Naive B cell (primary cell): ENCODE results near the gene XRN2. TPM values are rescaled to one million over a fixed set of nuclear protein-coding genes. Genes with fewer than 3 reads are reported as not detected.

Experiments
- ATAC-seq, 2 donors: fragments of 150-1000 bp; cut with Tn5 transposase; 2 replicates each; pipeline ENCODE4 v1.10.0; 2021; ENCODE audit warnings: low read depth in 2 of 2, mild to moderate bottlenecking in 2 of 2, moderate library complexity in 2 of 2
- DNase-seq: peaks from one replicate; pipeline ENCODE4 v3.0.0; 2022
- H3K27ac Mint-ChIP-seq, 6 donors: one replicate each; pipeline ENCODE4 v1.8.0; 2020 to 2022; ENCODE audit warnings: mild to moderate bottlenecking in 6 of 6, mixed read lengths in 6 of 6, moderate library complexity in 5 of 6, inconsistent platforms in 2 of 6
- H3K27me3 Mint-ChIP-seq, 3 donors: one replicate each; pipeline ENCODE4 v1.8.0; 2021 to 2022; ENCODE audit warnings: mixed read lengths in 3 of 3, mild to moderate bottlenecking in 1 of 3
- H3K36me3 Mint-ChIP-seq, 2 donors: one replicate each; pipeline ENCODE4 v1.8.0; 2020 to 2022; ENCODE audit warnings: mixed read lengths in 2 of 2, inconsistent platforms in 1 of 2, mild to moderate bottlenecking in 1 of 2
- H3K4me1 Mint-ChIP-seq, 3 donors: one replicate each; pipeline ENCODE4 v1.8.0; 2020 to 2022; ENCODE audit warnings: mixed read lengths in 3 of 3, inconsistent platforms in 1 of 3, mild to moderate bottlenecking in 1 of 3, moderate library complexity in 1 of 3
- H3K4me3 Mint-ChIP-seq, 8 donors: one replicate each; pipeline ENCODE4 v1.8.0; 2020 to 2022; ENCODE audit warnings: mild to moderate bottlenecking in 8 of 8, mixed read lengths in 8 of 8, moderate library complexity in 8 of 8, inconsistent platforms in 2 of 8
- H3K9me3 Mint-ChIP-seq, 7 donors: one replicate each; pipeline ENCODE4 v1.8.0; 2020 to 2022; ENCODE audit warnings: mixed read lengths in 7 of 7, mild to moderate bottlenecking in 5 of 7, inconsistent platforms in 2 of 7, moderate library complexity in 1 of 7
- polyA plus RNA-seq, 6 donors: library from polyadenylated mRNA; unstranded; fragments of 300-500 nt; fragmentation: Illumina TruSeq; gene quantifications; one replicate each; pipeline ENCODE4 v1.2.3, GENCODE V29; 2021; ENCODE audit warnings: low read depth in 6 of 6

The XRN2 gene
- polyA plus RNA-seq, 6 donors from 2014 or later, result 41.5 to 59.4 (median 55.9) TPM

- Mint-ChIP-seq H3K27ac (peak overlapping the region in 2 of 6 donors; percentile 12 to 94), H3K4me1 (peaks cover 31 to 63% (median 52%) of the 10 kb centered on the region in 3 donors), H3K27me3 (no peaks in the 10 kb centered on the region), H3K9me3 (peaks cover 0 to 2% (median 0%) of the 10 kb centered on the region in 7 donors), H3K36me3 (peaks cover 9 to 10% of the 10 kb centered on the region in 2 donors), H3K4me3 (peak overlapping the region in 2 of 8 donors; percentile 10 to 48)
- no peak for DNase-seq
- ATAC-seq, result no peak
Observed at GRCh38 chr20:21309678-21310467, 6.7 kb downstream of the XRN2 start.

- peaks cover 43 to 86% (median 71%) of the 10 kb centered on the region in 3 donors for H3K4me1 Mint-ChIP-seq
- DNase-seq (no peak), ATAC-seq (no peak)
- H3K27me3 Mint-ChIP-seq, result no peaks in the 10 kb centered on the region
- H3K36me3 Mint-ChIP-seq, result peaks cover 9 to 10% of the 10 kb centered on the region in 2 donors
- H3K9me3 Mint-ChIP-seq, result peaks cover 0 to 2% (median 0%) of the 10 kb centered on the region in 7 donors
- peak overlapping the region in 1 of 6 donors; percentile 84 for H3K27ac Mint-ChIP-seq
- peak overlapping the region in 1 of 8 donors; percentile 77 for H3K4me3 Mint-ChIP-seq
Observed at GRCh38 chr20:21312813-21313474, 9.8 kb downstream of the XRN2 start.

DNA sequence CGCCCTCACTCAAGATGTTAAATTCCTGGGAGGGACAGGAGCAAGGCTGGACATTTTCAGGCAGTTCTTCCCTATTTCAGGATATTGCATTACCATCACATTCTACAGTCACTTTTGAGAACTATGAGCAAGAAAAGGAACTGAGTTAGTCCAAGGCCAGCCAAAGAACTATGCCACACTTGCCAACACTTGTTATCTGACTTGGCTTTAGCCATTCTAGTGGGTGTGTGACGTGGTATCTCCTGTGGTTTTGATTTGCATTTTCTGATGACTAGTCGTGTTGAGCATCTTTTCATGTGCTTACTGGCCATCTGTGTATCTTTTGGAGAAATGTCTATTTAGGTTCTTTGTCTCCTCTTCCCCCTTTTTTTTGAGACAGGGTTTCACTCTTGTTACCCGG, 12.0 kb downstream of the XRN2 start:
- peaks cover 39 to 83% (median 67%) of the 10 kb centered on the region in 3 donors for H3K4me1 Mint-ChIP-seq
- peak overlapping the region in 2 of 8 donors; percentile 12 to 32 for H3K4me3 Mint-ChIP-seq
- ATAC-seq (peak; percentile 59 to 80), DNase-seq (peak; percentile 9)
- no peaks in the 10 kb centered on the region for H3K27me3 Mint-ChIP-seq
- H3K9me3 Mint-ChIP-seq, result peaks cover 0 to 6% (median 4%) of the 10 kb centered on the region in 7 donors
- H3K27ac Mint-ChIP-seq, result peak overlapping the region in 2 of 6 donors; percentile 20 to 54
- peaks cover 0 to 7% of the 10 kb centered on the region in 2 donors for H3K36me3 Mint-ChIP-seq

DNA sequence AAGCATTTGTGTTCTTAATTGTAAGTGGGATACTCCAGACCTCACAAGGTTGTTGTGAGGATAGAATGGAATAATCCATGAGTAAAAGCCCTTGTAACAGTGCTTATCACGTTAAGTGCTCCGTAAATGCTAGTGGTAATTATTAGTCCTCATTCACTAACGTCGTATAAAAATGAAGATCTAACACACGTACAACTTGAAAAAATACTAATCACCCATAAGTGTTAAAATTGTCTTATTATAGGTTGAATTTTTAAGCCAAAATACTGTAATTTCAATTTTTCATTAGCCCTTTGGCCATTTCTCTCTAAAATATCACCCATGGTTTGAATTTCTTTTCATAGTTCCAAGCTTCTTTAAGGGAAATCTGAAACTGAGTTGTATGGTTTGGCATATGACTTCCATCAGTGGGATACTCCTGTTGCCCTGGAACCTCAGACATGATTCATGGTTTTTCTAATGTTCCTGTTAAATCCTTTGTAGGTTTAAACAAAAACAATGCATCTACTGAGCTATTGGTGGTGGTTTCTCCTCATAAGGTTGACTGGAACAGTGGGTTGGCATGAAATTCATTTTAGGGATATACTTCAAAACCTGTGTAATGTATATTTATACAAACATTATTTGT, 19.1 kb downstream of the XRN2 start:
- no peak for DNase-seq
- Mint-ChIP-seq H3K4me3 (no peak overlapping the region), H3K36me3 (peaks cover 15 to 19% of the 10 kb centered on the region in 2 donors), H3K27me3 (no peaks in the 10 kb centered on the region), H3K4me1 (peaks cover 62 to 68% (median 64%) of the 10 kb centered on the region in 3 donors), H3K9me3 (peaks cover 4 to 28% (median 13%) of the 10 kb centered on the region in 7 donors), H3K27ac (no peak overlapping the region)
- no peak for ATAC-seq

- ATAC-seq, result no peak
- peaks cover 15 to 19% of the 10 kb centered on the region in 2 donors for H3K36me3 Mint-ChIP-seq
Observed at GRCh38 chr20:21322921-21323331, 19.8 kb downstream of the XRN2 start.

DNA sequence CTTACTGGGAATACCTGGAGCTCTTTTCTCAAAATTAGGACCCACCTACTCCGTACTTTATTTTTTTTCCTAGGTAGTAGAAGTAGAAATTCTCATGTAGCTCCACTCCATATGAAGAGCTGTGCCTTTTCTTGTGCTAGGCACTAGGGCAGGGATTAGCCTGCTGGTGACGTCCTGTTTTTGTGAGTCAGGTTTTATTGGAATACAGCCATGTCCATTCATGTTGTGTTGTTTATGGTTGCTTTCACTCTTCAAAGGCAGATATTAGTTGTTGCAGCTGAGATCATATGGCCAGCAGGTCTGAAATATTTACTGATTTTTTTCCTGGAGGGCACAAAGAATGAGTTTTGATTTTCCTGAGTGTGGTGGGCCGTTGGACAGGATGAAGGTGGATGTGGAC, 20.5 kb downstream of the XRN2 start:
- peak overlapping the region in 1 of 6 donors; percentile 47 for H3K27ac Mint-ChIP-seq
- peaks cover 4 to 28% (median 13%) of the 10 kb centered on the region in 7 donors for H3K9me3 Mint-ChIP-seq
- ATAC-seq (no peak), DNase-seq (no peak)
- H3K4me1 Mint-ChIP-seq, result peaks cover 56 to 60% (median 57%) of the 10 kb centered on the region in 3 donors
- peaks cover 18 to 24% of the 10 kb centered on the region in 2 donors for H3K36me3 Mint-ChIP-seq
- H3K27me3 Mint-ChIP-seq, result no peaks in the 10 kb centered on the region
- H3K4me3 Mint-ChIP-seq, result no peak overlapping the region

More at GRCh38 chr20:21322921-21323331, 19.8 kb downstream of the XRN2 start:
- Mint-ChIP-seq H3K27me3 (no peaks in the 10 kb centered on the region), H3K9me3 (peaks cover 4 to 28% (median 13%) of the 10 kb centered on the region in 7 donors), H3K27ac (peak overlapping the region in 1 of 6 donors; percentile 22), H3K4me1 (peaks cover 57 to 62% (median 58%) of the 10 kb centered on the region in 3 donors), H3K4me3 (peak overlapping the region in 2 of 8 donors; percentile 4 to 10)
- DNase-seq, result no peak

GRCh38 chr20:21324126-21324525, 21.0 kb downstream of the XRN2 start:
- peak overlapping the region in 3 of 6 donors; percentile 8 to 65 (median 31) for H3K27ac Mint-ChIP-seq
- peaks cover 2 to 28% (median 13%) of the 10 kb centered on the region in 7 donors for H3K9me3 Mint-ChIP-seq
- DNase-seq (no peak), ATAC-seq (no peak)
- H3K27me3 Mint-ChIP-seq, result no peaks in the 10 kb centered on the region
- peaks cover 13 to 24% of the 10 kb centered on the region in 2 donors for H3K36me3 Mint-ChIP-seq
- H3K4me3 Mint-ChIP-seq, result no peak overlapping the region
- peaks cover 52 to 58% (median 52%) of the 10 kb centered on the region in 3 donors for H3K4me1 Mint-ChIP-seq

DNA sequence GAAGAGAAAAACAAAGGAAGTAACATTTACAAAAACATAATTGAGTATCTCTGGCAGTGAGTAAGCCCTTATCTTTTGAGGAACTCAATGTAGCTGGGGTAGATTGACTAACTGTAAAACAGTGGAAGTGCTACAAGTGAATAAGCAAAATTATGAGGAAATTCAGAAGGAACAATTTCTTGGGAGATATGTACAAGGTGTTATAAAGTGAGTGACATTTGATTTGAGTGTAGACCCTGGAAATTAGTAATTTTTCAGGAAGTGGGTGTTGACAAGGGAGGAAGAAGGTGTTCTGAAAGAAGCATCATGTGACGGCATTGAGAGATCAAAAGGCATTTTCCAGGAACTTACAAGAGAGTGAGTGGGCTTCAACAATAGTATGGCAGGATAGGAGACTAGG, 22.2 kb downstream of the XRN2 start:
- DNase-seq (no peak), ATAC-seq (peak; percentile 32 to 39)
- H3K4me3 Mint-ChIP-seq, result peak overlapping the region in 4 of 8 donors; percentile 42 to 57 (median 51)
- H3K4me1 Mint-ChIP-seq, result peaks cover 50 to 58% (median 51%) of the 10 kb centered on the region in 3 donors
- H3K9me3 Mint-ChIP-seq, result peaks cover 2 to 25% (median 12%) of the 10 kb centered on the region in 7 donors
- no peaks in the 10 kb centered on the region for H3K27me3 Mint-ChIP-seq
- peaks cover 13 to 24% of the 10 kb centered on the region in 2 donors for H3K36me3 Mint-ChIP-seq
- peak overlapping the region in 5 of 6 donors; percentile 19 to 79 (median 38) for H3K27ac Mint-ChIP-seq

DNA sequence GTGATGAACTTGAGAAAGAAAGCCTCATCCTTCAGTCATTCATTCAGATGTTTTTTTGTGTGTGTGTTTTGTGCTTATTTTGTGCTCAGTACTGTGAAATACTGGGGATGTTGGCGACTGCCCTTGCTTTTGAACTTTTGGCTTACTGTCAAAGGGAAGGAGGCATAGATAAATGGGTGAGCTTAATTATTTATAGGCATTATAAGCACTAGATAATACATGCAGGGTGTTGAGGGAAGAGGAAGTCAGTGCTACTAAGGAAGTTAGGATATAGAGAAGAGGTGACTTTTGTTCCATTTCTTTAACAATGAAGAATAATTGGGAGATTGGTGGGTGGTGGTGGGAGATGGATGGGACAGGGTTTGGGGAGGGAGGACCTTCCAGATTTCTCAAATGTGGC, 23.6 kb downstream of the XRN2 start:
- DNase-seq, result no peak
- no peak for ATAC-seq
- peaks cover 0 to 14% (median 4%) of the 10 kb centered on the region in 7 donors for H3K9me3 Mint-ChIP-seq
- H3K27me3 Mint-ChIP-seq, result no peaks in the 10 kb centered on the region
- peaks cover 45 to 50% (median 49%) of the 10 kb centered on the region in 3 donors for H3K4me1 Mint-ChIP-seq
- peaks cover 13 to 23% of the 10 kb centered on the region in 2 donors for H3K36me3 Mint-ChIP-seq
- peak overlapping the region in 1 of 8 donors; percentile 12 for H3K4me3 Mint-ChIP-seq
- no peak overlapping the region for H3K27ac Mint-ChIP-seq

- no peaks in the 10 kb centered on the region for H3K27me3 Mint-ChIP-seq
- H3K9me3 Mint-ChIP-seq, result peaks cover 0 to 3% (median 0%) of the 10 kb centered on the region in 7 donors
- no peak overlapping the region for H3K4me3 Mint-ChIP-seq
- DNase-seq (no peak), ATAC-seq (no peak)
- H3K4me1 Mint-ChIP-seq, result peaks cover 0 to 13% (median 12%) of the 10 kb centered on the region in 3 donors
- peak overlapping the region in 1 of 6 donors; percentile 64 for H3K27ac Mint-ChIP-seq
- peaks cover 40 to 72% of the 10 kb centered on the region in 2 donors for H3K36me3 Mint-ChIP-seq
Observed at GRCh38 chr20:21336455-21337151, 33.5 kb downstream of the XRN2 start.

- peaks cover 0 to 13% (median 12%) of the 10 kb centered on the region in 3 donors for H3K4me1 Mint-ChIP-seq
- H3K9me3 Mint-ChIP-seq, result peaks cover 0 to 3% (median 0%) of the 10 kb centered on the region in 7 donors
- H3K36me3 Mint-ChIP-seq, result peaks cover 39 to 63% of the 10 kb centered on the region in 2 donors
- H3K27ac Mint-ChIP-seq, result peak overlapping the region in 1 of 6 donors; percentile 75
- no peak for DNase-seq
- ATAC-seq, result no peak
- no peak overlapping the region for H3K4me3 Mint-ChIP-seq
- H3K27me3 Mint-ChIP-seq, result no peaks in the 10 kb centered on the region
Observed at GRCh38 chr20:21338291-21338690, 35.2 kb downstream of the XRN2 start.

DNA sequence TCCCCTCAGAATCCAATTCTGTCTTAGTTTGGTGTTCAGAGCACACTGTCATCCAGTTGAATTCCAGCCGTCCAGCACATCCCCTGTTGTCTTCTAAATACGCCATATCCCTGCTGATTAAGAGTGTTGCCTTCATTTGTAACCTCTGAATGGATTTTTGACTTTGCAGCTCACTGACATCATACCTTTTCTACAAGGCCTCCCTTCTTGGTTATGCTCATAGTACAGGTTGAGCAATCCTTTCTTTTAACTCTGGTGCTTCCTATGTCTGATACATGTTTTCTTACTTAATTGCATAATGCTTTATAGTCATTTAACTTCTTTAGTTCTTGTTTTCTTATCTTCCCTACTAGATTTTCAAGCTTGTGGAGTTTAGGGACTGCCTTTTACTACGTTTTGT, 36.4 kb downstream of the XRN2 start:
- Mint-ChIP-seq H3K4me1 (peaks cover 0 to 12% (median 10%) of the 10 kb centered on the region in 3 donors), H3K4me3 (no peak overlapping the region), H3K27ac (no peak overlapping the region), H3K9me3 (peaks cover 0 to 3% (median 0%) of the 10 kb centered on the region in 7 donors), H3K27me3 (no peaks in the 10 kb centered on the region), H3K36me3 (peaks cover 37 to 51% of the 10 kb centered on the region in 2 donors)
- DNase-seq, result no peak
- no peak for ATAC-seq
